Epidermal melanocyte (primary cell): Measurements from ENCODE around the gene NLGN1.
"Not testable (repeated sequence)": the region's sequence is repeated elsewhere in the genome, so short reads cannot be mapped to it uniquely, and the experiment has no call there.

Source experiments
- DNase-seq: peaks from one replicate; pipeline ENCODE4 v3.0.0; 2011; ENCODE audit warnings: low spot score; ENCODE audit not compliant: insufficient read length

The NLGN1 gene

DNA sequence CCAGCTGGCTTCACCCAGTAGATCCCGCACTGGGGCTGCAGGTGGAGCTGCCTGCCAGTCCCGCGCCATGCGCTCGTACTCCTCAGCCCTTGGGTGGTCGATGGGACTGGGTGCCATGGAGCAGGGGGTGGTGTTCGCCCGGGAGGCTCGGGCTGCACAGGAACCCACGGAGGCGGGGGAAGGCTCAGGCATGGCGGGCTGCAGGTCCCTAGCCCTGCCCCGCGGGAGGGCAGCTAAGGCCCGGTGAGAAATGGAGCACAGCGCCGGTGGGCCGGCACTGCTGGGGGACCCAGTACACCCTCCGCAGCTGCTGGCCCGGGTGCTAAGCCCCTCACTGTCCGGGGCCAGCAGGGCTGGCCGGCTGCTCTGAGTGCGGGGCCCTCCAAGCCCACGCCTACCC lies 814.4 kb downstream of the NLGN1 start:
- not testable (repeated sequence) for DNase-seq

DNA sequence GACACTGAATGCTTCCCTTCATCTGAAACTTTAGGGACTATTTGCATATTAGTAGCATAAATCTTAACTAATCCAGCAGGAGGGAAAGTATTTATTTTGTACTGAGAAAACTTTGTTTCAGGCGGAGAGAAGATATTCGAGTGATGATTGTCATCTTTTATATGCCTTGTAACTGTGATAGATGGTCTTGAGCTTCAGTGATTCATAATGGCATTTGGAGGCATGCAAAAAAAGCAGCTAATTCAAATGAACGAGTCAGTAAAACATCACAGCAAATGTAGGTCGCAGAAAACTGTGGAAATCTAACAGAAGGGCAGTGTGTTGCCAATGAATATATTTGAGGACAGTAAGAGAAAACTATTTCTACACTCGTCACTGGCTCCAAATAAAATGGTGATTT lies 817.9 kb downstream of the NLGN1 start:
- DNase-seq, result no peak

DNA sequence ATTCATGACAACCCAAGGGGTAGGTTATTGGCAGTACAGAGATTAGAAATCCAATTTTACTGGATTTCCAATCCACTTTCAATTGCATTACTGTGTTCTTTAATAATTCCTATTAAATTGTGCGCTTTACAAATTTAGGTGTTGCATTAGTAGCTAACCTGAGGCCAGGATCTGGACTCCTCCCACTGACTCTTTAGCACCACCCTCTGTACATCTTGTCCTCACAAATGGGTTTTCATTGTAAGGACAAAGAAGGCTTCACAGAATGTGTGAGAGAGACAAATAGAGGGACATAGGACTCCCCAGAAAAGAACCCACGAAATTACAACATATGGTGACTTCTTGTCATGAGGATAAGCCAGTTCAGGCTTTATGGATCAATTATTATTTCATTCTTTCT lies 818.5 kb downstream of the NLGN1 start:
- no peak for DNase-seq

DNA sequence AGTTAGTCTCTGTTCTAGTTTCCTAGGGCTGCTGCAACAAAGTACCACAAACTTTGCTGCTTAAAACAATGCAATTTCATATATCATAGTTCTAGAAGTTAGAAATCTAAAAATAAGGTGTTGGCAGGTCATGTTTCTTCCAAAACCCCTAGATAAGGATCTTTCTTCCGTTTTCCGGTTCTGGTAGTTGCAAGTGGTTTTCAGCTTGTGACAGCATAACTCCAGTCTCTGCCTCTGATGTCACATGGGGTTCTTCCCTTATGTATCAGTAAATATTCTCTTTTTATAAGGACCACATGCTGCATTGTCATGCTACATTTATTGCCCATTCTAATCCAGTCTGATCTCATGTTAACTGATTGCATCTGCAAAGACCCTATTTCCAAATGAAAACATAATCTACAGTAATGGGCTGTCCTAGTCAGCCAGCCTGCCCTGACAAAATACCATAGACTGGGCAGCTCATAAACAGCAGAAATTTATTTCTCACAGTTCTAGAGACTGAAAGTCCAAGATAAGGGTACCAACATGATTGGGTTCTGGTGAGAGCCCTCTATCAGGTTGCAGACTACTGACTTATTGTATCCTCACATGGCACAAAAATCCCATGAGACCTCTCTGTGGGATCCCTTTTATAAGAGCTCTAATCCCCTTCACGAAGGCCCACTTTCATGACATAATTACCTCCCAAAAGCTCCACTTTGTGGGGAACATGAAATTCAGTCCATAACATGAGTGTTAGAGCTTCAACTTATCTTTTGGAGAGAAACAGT lies 819.6 kb downstream of the NLGN1 start:
- DNase-seq, result no peak

DNA sequence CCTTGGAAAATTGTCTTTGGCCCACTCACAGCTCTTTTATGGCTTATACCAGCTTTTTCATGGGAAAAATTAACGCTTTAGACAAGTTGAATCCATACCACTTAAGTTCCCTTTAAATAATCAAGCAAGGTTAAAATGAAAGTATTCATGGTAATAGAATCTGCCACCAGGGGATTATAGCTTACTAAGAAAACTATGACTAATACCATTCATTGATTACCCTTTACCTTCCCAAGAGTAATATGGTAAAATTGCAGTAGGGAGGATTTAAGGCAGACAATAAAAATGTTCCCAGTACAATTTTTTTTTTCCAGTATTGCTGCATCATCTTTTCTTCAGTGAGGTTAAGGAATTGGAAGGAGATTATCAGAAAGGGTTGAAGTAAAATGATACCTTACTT lies 820.5 kb downstream of the NLGN1 start:
- DNase-seq, result no peak

DNA sequence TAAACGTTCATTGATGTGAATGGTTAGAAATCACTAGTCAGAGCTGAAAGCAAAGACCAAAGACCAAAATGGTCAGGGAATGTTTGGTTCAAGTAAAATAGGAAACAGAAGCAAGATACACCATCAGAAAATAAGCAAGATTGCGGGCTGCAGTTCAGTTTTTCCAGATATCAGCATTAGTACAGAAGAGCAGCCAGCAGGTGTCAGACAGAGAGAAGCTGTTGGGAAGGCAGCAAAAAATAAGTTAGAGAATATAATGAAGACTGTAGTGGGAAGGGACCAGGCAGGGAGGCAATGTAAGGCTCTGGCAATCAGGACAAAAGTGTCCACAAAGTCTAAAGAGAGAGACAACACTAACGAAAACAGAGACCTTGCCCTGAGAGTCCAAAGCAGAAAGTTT lies 822.2 kb downstream of the NLGN1 start:
- no peak for DNase-seq

DNA sequence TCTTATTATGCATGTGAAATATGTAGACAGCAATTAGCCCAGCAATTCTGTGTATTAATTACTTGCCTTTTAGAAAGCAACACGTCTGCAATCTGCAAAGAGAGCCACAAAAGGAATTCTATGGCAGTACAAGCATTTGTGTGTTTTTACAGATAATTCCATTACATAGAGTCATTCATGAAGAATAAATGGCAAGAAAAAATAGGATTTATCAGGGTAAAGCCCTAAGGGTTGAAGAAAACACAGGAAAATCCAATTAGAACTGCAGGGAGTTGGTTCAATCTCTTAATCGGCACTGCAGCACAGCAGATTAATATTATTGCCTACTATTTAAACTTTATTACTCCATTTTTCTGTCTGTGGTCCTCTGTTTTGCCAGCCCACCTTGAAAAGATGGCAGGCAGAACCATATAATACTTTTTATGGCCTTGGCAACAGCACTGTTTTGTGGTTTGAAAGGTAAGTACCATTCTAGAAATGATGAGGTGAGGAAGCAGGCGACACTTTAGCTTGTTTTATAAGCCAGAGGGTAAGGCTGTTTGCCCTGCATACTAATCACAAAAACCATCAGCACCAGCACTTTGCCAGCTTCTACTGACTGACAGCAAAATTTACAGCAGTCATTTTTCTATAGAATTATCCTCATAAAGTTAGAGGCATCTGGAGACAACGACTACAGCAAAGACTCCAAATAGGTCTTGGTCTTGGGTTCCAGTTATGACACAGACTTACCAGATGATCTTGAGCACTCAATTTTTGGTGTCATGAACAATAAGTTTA lies 823.4 kb downstream of the NLGN1 start:
- no peak for DNase-seq

DNA sequence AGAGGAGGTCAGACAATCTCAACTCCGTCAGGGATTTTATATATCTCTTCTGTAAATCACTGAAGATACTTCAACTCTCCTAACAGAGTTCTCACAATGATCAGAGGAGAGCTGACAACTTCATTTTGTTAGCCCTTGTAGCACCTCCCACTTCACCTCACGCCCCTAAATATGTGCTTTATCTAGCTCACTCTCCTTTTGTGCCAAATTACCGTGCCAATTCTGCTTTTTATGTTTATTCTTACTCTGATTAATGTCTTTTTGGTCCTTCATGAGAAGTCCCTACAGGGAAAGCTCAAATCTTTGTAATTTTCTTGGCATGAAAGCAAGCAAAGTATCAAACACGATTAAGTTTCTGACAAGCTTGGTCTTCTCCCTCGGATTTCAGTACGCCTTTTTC lies 825.5 kb downstream of the NLGN1 start:
- no peak for DNase-seq

DNA sequence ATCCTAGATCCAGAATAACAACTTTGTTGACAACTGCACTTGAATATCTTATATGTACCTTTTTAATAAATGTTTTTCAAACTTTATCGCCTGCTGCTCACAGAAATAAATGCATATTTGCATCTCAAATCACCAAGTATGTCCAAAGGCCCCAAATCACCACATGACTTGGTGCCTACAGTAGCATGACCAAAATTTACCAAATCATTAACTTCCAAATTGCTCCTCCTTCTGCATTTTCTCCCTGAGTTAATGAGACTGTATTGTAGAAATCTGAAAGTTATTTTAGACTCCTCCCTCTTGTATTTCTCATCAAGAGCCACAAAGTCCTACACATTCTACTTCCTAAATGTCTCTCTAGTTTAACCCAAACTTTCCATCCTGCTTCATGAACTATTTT lies 826.1 kb downstream of the NLGN1 start:
- DNase-seq, result no peak

DNA sequence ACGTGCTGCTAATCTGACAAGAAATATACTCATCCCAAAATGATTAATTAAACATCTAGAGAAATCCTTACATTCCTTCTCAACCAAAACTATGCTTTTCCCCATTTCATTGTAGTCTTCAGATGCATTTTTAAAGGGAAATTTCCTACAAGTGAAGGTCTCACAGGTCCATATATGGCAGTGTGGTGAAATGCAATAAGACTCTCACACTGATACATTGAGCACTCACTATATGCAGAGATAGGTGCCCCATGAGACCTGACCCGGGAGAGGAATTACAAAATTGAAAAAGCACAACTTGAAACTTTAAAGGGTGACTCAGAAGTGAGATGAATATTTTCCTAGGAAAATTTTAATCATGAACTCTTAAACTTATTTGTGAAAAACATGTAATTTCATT lies 832.4 kb downstream of the NLGN1 start:
- DNase-seq, result no peak

DNA sequence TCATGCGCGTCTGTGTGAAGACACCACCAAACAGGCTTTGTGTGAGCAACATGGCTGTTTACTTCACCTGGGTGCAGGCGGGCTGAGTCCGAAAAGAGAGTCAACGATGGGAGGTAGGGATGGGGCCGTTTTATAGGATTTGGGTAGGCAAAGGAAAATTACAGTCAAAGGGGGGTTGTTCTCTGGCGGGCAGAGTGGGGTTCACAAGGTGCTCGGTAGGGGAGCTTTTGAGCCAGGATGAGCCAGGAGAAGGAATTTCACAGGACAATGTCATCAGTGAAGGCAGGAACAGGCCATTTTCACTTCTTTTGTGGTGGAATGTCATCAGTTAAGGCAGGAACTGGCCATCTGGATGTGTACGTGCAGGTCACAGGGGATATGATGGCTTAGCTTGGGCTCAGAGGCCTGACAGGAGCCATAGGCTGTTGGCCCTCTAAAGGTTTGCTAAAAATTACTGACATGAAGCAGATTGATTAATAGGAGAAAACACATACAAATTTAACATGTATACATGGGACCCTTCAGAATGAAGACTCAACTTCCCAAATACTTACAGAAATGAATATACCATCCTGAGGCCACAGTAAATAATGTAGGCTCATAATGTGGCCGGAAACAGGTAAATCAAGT lies 834.6 kb downstream of the NLGN1 start:
- not testable (repeated sequence) for DNase-seq

DNA sequence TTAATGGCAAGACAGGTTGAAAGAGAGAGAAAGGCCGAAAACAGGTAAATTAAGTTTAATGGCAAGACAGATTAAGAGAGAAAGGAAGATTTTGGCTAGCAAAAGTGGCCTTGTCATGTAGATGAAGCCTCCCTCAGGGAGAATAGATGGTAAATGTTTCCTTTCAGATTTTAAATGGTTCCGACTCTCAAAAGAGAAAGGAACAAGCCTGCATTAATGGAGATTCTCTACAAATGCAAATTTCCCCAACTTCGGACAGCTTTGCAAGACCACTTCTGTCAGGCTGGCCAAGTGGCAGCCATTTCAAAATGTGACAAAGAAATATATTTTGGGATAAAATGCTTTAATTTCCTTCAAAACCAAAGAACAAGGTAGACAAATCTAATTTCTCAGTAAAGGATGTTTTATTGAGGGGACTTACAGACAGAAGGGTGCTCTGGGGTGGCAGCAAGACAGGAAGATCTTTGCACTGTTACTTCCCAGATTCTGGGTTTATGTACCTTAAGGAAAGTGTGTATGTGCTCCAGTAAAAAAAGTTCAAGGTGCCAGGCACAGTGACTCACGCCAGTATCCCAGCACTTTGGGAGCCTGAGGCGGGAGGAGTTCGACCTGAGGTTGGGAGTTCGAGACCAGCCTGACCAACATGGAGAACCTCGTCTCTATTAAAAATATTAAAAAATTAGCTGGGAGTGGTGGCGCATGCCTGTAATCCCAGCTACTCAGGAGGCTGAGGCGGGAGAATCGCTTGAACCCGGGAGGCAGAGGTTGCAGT lies 835.3 kb downstream of the NLGN1 start:
- DNase-seq, result no peak

DNA sequence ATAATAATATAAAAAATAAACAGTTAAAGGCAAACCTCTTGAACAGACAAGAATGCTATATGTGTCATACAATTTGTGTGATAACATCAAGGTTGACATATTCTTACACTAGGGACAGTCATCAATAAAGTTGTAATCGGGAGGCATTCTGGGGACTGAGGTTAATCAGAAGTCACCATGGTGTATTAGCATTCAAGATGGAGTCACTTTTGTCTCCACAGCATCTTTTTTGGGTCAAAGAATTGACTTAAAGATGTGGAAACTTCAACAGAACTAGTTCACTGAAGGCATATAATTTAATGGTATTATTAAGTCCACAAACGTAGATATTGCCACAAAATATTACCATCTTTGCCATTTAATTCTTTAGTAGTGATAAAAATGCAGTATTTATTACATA lies 836.0 kb downstream of the NLGN1 start:
- DNase-seq, result no peak

DNA sequence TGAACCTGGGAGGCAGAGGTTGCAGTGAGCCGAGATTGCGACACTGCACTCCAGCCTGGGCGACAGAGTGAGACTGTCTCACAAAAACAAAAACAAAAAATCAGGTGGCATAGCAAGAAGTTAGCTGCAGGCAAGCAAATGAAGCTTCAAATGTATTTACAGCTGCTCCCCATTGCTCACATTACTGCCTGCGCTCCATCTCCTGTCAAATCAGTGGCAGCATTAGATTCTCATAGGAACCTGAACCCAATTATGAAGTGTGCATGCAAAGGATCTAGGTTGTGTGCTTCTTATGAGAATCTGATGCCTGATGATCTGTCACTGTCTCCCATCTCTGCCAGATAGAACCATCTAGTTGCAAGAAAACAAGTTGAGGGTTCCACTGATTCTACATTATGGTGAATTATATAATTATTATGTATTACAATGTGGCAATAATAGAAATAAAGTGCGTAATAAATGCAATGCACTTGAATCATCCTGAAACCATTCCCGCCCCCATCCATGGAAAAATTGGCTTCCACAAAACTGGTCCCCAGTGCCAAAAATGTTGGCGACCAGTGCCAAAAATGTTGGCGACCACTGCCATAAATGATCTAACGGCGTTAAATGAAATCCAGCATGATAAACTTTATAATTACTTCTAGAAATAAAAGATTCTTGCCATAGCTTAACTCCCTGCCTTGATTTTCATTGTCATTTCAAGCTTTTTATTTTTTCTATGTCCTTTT lies 844.9 kb downstream of the NLGN1 start:
- no peak for DNase-seq

DNA sequence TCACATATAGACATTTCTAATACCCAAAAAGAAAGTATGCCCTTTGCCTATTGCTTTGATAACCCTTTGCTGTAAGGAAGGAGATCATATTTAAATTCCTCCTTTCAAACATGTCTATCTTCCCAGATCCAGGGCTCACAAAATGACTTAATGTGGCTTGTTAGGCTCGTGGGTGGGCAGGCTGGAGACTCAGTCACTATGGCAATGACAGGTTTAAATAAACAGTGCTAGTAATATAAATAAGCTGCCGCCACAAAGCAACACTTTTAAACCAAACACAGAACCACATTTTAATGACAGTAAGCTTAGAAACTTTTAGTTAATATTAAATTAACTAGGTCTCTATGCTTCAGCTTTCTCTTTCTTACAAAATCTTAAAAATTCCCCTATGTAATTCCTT lies 845.6 kb downstream of the NLGN1 start:
- no peak for DNase-seq

DNA sequence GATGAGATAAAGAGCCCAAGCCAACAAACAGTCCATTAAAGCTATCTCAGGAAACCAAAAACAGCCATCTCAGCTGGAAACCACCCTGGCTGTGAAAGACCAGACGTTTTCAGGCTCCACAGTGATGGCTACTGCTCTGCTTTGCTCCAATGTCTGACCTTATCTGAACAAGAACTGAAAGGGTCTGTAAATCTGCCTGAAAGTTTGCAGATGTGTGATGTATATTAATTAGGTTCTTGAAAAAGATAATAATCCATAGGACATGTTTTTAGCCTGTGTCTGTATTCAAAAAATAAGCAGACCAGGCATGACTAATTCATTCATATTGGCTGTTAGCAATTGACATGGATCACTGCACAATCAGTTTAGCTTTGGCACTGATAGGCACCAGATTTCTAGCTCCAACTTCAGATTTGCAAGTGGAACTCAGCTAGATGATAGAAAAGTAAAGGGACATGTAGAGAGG lies 850.2 kb downstream of the NLGN1 start:
- no peak for DNase-seq

DNA sequence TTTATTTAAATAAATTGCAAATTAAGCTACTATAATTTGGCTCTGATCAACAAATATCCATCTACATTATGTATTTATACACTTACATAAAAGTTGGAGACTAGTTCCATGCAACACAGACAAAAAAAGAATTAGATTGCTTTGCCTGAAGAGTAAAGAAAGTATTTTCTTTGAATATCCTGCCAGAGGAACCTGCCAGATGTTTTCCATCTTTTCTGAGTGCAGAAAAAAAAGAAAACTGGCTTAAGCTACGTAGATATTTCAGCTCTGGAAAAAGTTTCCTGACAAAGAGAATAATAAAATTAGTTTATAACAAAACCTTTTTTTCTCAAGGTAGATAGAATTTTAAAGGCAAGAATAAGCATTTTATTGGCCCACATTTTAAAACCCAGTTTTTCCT lies 854.1 kb downstream of the NLGN1 start:
- DNase-seq, result no peak

DNA sequence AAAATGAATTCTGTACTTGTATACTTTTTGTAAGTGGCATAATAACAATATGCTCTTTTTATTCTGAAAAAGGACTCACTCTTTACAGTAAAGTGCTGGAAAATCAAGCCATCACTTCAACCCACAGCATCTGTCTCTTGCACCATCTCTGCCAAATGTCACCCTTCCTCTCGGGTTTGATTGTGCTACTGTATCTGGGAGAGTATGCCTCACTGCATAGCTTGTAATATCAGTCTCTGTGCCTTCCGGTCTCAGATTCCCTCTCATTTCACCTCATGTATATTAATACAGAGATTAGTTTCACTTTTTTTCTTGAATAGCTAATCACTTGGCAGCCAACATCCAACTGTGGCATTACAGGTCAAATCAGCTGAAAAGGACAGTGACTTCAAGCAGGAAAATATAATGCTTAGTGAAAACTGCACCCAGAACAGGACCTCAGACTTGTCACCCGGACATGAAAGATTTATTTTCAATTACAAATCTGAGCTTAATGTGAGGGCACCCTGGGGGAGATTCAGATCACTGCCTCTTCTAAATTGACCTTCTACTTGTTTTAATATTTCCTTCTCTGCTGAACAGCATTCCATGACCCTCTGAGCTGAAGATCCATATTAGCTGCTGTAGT lies 855.8 kb downstream of the NLGN1 start:
- no peak for DNase-seq

DNA sequence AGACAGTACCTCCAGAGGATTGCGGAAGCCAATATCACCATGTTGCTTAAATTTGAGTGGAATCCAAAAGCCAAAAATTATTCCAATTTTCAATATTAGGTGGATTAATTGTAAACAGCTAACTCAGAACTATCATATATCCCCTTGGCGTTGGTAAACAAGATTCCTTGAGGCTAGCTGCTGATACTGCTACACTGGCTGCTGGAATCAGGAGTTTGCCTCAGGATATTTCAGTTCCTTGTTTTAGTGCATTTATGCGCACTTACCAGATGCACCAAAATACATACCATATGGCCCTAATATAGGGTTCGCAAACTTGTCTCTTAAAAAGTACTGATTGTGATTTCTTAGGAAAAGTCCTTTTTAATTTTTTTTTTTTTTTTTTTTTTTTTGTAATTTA lies 856.4 kb downstream of the NLGN1 start:
- DNase-seq, result no peak

DNA sequence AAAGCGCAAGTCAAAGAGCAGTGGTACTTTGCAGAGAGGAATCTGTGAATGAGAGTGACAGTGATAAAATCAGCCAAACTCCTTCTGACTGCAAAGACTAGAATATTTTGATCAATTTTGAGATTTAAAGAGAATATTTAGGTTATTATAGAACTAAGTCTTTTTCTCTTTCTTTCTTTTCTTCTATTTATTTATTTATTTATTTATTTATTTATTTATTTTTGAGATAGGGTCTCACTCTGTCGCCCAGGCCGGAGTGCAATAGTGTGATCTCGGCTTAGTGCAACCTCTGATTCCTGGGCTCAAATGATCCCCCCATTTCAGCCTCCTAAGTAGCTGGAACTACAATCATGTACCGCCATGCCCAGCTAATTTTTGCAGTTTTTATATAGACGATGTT lies 857.9 kb downstream of the NLGN1 start:
- DNase-seq, result no peak

DNA sequence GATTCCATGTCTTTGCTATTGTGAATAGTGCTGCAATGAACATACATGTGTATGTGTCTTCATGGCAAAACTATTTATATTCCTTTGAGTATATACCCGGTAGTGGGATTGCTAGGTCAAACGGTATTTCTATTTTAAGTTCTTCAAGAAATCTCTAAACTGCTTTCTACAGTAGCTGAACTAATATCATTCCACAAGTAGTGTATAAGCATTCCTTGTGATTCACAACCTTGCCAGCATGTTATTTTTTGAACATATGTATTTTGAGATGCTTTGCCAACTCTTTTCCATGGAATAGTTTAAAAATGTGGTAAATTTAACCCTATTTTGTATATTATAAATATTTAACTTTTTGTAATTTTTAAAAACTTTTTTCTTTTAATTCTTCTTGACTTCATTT lies 868.9 kb downstream of the NLGN1 start:
- no peak for DNase-seq
